ENCODE results near the gene TRPC6. TPM values are rescaled to one million over a fixed set of nuclear protein-coding genes. Genes with fewer than 3 reads are reported as not detected.
A peak's percentile ranks its signal among the peaks of the same experiment; 100 is the strongest.

Gene TRPC6
- total and polyA plus RNA-seq, 9 of the 15 experiments (the other 6 are each of a cell fraction or from before 2014, with no cell fraction given) = not detected

- TF ChIP-seq CREB3 (tag; conservative IDR thresholded peaks at IDR 0.05; ENCODE audit: low read depth) (no peak), ARHGAP35 (IDR thresholded peaks at IDR 0.05; ENCODE audit: partially characterized antibody) (no peak), RNF2 (IDR thresholded peaks at IDR 0.05) (no peak), SNIP1 (IDR thresholded peaks at IDR 0.05; ENCODE audit: low read depth) (no peak), SMC3 (conservative IDR thresholded peaks at IDR 0.05; ENCODE audit: insufficient read depth, low read depth, low read length) (peak; percentile 24; the same call in 1 of the 2 replicates)
These were observed 147.2 kb downstream of the TRPC6 start (continued) for GRCh38 chr11:101436511-101437142.

GRCh38 chr11:101435408-101435973 is 148.3 kb downstream of the TRPC6 start:
- in situ Hi-C loops (cut with MboI) = no loop called here
- no peaks in the 10 kb centered on the region for H3K4me1 ChIP-seq (replicated peaks in 1 of 2; ENCODE audit: control insufficient read depth in 2 of 2, insufficient read depth in 2 of 2, low read length in 2 of 2)
- no peaks in the 10 kb centered on the region for H3K27me3 ChIP-seq (ENCODE audit: control insufficient read depth in 2 of 2, insufficient read depth in 2 of 2, low read length in 2 of 2)
- H3K9me3 ChIP-seq (replicated peaks; ENCODE audit: control insufficient read depth, insufficient read depth, low read depth, low read length) = no peaks in the 10 kb centered on the region
- no peak overlapping the region for H3K27ac ChIP-seq (ENCODE audit: extremely low read depth, low read depth, low read length)
- CTCF ChIA-PET (ENCODE audit: low intra/inter-chr PET ratio) = no interaction called here
- H4K20me1 ChIP-seq (replicated peaks; ENCODE audit: control insufficient read depth, insufficient read depth, low read length) = no peaks in the 10 kb centered on the region
- TF ChIP-seq KDM2B (CRISPR knock-in tag; IDR thresholded peaks at IDR 0.05) (no peak), ADNP (tag; IDR thresholded peaks at IDR 0.05) (no peak), RHOXF2B (CRISPR knock-in tag; conservative IDR thresholded peaks at IDR 0.05) (no peak), RAD51 (IDR thresholded peaks at IDR 0.05; ENCODE audit: borderline replicate concordance, low read depth) (no peak), MAFG (tag; conservative IDR thresholded peaks at IDR 0.05) (no peak), BRCA1 (IDR thresholded peaks at IDR 0.05) (no peak), BRCA1 (CRISPR knock-in tag; IDR thresholded peaks at IDR 0.05) (no peak), ZNF518B (CRISPR knock-in tag; IDR thresholded peaks at IDR 0.05) (no peak), NR1H2 (CRISPR knock-in tag; IDR thresholded peaks at IDR 0.05) (no peak), ELF1 (tag; IDR thresholded peaks at IDR 0.05) (no peak), KAT7 (CRISPR knock-in tag; IDR thresholded peaks at IDR 0.05; ENCODE audit: borderline replicate concordance) (no peak)
- H3K9ac ChIP-seq (ENCODE audit: insufficient read depth in 1 of 2, low read depth in 2 of 2, low read length in 2 of 2) = no peak overlapping the region
- FAIRE-seq (no peak), ATAC-seq (no peak), DNase-seq (ENCODE audit: extremely low read depth in 1 of 4, low spot score in 3 of 4) (no peak)
- no peak overlapping the region for H3K4me2 ChIP-seq (ENCODE audit: insufficient read depth, low read length)
- no peaks in the 10 kb centered on the region for H3K36me3 ChIP-seq (ENCODE audit: control insufficient read depth, insufficient read depth, low read length)
- no peaks in the 10 kb centered on the region for H3K79me2 ChIP-seq (ENCODE audit: control insufficient read depth, insufficient read depth, low read length)
- POLR2A ChIA-PET = interaction anchor here (0.6 kb wide), 1 partner anchor 375 kb away, joined by 3 read pairs; no protein-coding TSS in a partner anchor
- H3K4me3 ChIP-seq = no peak overlapping the region
- intact Hi-C loops (cut with micrococcal nuclease) = loop anchor here (10.0 kb wide), 1 partner anchor 861 kb away; no protein-coding TSS in a partner anchor
- H3K9me1 ChIP-seq (ENCODE audit: control insufficient read depth, insufficient read depth, low read length) = no peaks in the 10 kb centered on the region
- no peak overlapping the region for H2AFZ ChIP-seq (ENCODE audit: low read depth, low read length)
- WGBS (ENCODE audit: insufficient coverage, low coverage, missing lambda C conversion rate) = 7% methylated on average over 3 of the region's 3 CpGs
- no TSS peak for BruUV-seq (replicated peaks)

Data from K562 (cell line).